Activated B cell treated with CpG ODN at 0.5 μM for 24 hours (primary cell): ENCODE data around the gene HBQ1. TPM values are rescaled to one million over a fixed set of nuclear protein-coding genes. Genes with fewer than 3 reads are reported as not detected.
A peak's percentile ranks its signal among the peaks of the same experiment; 100 is the strongest.
"Not testable (repeated sequence)": the region's sequence is repeated elsewhere in the genome, so short reads cannot be mapped to it uniquely, and the experiment has no call there.

ENCODE experiments used
- ATAC-seq: fragments of 200-7000 bp; cut with Tn5 transposase; one replicate; pipeline ENCODE4 v1.10.0; 2021; ENCODE audit warnings: low read depth, mild to moderate bottlenecking, moderate library complexity
- CTCF ChIA-PET: fragments of 350-600 bp; sonication (Branson Sonifier 250); formaldehyde crosslinking; loops from one replicate; lab custom pipeline; 2021; ENCODE audit warnings: antibody characterized with exemption; lab: Charles Lee
- POLR2A ChIA-PET: fragments of 350-600 bp; sonication (Branson Sonifier 250); formaldehyde crosslinking; loops from one replicate; lab custom pipeline; 2021; ENCODE audit warnings: antibody characterized with exemption; lab: Charles Lee
- DNase-seq: peaks from one replicate; pipeline ENCODE4 v3.0.0; 2022
- H3K27ac Mint-ChIP-seq: one replicate; pipeline ENCODE4 v1.8.0; 2020; ENCODE audit warnings: mixed read lengths
- H3K27me3 Mint-ChIP-seq: one replicate; pipeline ENCODE4 v1.8.0; 2021; ENCODE audit warnings: mixed read lengths
- H3K36me3 Mint-ChIP-seq: one replicate; pipeline ENCODE4 v1.8.0; 2021; ENCODE audit warnings: low read depth, mixed read lengths
- H3K4me1 Mint-ChIP-seq: one replicate; pipeline ENCODE4 v1.8.0; 2021; ENCODE audit warnings: mixed read lengths
- H3K4me3 Mint-ChIP-seq: one replicate; pipeline ENCODE4 v1.8.0; 2020; ENCODE audit warnings: mild to moderate bottlenecking, mixed read lengths
- H3K9me3 Mint-ChIP-seq: one replicate; pipeline ENCODE4 v1.8.0; 2020; ENCODE audit warnings: mixed read lengths
- intact Hi-C: fragments of 100-400 bp; cut with micrococcal nuclease; formaldehyde crosslinking; loops from one replicate; pipeline ENCODE4 v1.15.1; 2024
- total RNA-seq: library from RNA; stranded (reverse); gene quantifications from 2 replicates; pipeline ENCODE4 v1.2.3, GENCODE V29; 2022
- TF ChIP-seq, protein P1 (sequence below): fragments of 200-600 bp; IDR thresholded peaks from one replicate; pipeline ENCODE4 v1.8.0; 2022; ENCODE audit warnings: antibody characterized with exemption, mild to moderate bottlenecking

The HBQ1 gene
- total RNA-seq, 1 donor from 2014 or later = not detected

DNA sequence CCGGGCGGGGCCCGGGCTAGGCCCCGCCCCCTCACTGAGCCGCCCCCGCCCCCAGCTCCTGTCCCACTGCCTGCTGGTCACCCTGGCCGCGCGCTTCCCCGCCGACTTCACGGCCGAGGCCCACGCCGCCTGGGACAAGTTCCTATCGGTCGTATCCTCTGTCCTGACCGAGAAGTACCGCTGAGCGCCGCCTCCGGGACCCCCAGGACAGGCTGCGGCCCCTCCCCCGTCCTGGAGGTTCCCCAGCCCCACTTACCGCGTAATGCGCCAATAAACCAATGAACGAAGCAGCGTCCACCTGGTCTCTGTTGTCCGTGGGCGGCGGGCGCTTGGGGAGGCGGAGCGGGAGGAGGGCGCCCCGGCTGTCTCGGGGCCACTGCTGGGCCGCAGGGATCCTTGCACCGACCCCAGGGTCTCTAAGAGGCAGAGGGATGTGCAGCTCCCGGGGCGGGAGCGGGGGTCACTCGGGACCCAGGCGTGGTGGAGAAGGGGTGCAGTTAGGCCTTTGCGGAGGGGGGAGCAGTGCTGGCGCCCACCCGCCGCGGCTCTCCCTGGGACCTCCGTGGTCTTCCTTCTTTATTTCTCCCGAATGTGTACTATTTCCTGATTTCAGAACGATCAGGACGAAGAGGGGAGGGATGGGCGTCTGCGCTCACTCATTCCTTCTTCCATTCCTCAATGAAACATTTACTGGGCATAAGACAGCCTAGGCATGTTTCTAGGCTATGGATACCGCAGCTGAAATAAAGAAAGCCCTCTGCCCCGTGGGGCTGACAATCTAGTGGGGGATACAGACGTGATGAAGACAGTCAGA lies 25.8 kb upstream of the HBQ1 start:
- POLR2A ChIA-PET = no interaction called here
- H3K9me3 Mint-ChIP-seq = no peaks in the 10 kb centered on the region

DNA sequence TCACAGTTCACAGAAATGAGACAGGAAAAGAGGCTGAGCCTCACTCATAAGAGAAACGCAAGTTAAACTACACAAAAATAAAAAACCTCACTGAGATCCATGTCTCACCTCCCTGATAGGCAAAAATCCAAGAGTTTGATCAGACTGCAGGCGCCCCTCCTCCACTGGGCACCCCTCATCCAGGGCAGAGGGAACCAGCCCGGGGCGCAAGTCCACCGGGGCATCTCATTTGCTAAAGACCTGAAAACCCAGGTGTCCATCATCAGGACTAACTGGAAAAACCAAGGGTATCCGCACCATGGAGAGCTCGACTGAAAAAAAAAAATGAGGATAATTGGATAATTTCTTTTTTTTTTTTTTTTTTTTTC lies 25.2 kb upstream of the HBQ1 start:
- Mint-ChIP-seq H3K9me3 (no peaks in the 10 kb centered on the region), H3K36me3 (no peaks in the 10 kb centered on the region), H3K4me3 (peak overlapping the region; percentile 78), H3K4me1 (peaks cover 9% of the 10 kb centered on the region), H3K27ac (no peak overlapping the region), H3K27me3 (peaks cover 31% of the 10 kb centered on the region)
- ChIA-PET CTCF (no interaction called here), POLR2A (no interaction called here)
- DNase-seq = no peak
- intact Hi-C loops = no loop called here
- TF ChIP-seq, protein P1, sequence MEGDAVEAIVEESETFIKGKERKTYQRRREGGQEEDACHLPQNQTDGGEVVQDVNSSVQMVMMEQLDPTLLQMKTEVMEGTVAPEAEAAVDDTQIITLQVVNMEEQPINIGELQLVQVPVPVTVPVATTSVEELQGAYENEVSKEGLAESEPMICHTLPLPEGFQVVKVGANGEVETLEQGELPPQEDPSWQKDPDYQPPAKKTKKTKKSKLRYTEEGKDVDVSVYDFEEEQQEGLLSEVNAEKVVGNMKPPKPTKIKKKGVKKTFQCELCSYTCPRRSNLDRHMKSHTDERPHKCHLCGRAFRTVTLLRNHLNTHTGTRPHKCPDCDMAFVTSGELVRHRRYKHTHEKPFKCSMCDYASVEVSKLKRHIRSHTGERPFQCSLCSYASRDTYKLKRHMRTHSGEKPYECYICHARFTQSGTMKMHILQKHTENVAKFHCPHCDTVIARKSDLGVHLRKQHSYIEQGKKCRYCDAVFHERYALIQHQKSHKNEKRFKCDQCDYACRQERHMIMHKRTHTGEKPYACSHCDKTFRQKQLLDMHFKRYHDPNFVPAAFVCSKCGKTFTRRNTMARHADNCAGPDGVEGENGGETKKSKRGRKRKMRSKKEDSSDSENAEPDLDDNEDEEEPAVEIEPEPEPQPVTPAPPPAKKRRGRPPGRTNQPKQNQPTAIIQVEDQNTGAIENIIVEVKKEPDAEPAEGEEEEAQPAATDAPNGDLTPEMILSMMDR = no peak
- no peak for ATAC-seq

More for the DNA sequence above, 25.8 kb upstream of the HBQ1 start:
- Mint-ChIP-seq H3K27me3 (peaks cover 35% of the 10 kb centered on the region), H3K4me3 (peak overlapping the region; percentile 78), H3K36me3 (no peaks in the 10 kb centered on the region), H3K4me1 (peaks cover 9% of the 10 kb centered on the region), H3K27ac (no peak overlapping the region)
- intact Hi-C loops = no loop called here
- TF ChIP-seq, protein P1 = no peak
- CTCF ChIA-PET = no interaction called here
- DNase-seq = peak; percentile 31
- peak; percentile 57 for ATAC-seq

DNA sequence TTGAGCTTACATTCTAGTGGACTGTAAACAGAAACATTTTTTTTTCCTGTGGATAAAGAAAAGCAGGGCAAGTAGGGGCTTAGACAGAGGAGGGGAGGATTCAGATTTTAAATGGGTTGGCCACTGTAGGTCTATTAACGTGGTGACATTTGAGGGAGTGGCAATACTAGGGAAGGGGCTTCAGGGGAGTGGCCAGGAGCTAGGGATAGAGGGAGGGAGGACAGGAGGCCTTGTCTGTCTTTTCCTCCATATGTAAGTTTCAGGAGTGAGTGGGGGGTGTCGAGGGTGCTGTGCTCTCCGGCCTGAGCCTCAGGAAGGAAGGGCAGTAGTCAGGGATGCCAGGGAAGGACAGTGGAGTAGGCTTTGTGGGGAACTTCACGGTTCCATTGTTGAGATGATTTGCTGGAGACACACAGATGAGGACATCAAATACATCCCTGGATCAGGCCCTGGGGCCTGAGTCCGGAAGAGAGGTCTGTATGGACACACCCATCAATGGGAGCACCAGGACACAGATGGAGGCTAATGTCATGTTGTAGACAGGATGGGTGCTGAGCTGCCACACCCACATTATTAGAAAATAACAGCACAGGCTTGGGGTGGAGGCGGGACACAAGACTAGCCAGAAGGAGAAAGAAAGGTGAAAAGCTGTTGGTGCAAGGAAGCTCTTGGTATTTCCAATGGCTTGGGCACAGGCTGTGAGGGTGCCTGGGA lies 21.0 kb upstream of the HBQ1 start:
- no peaks in the 10 kb centered on the region for H3K9me3 Mint-ChIP-seq
- DNase-seq (no peak), ATAC-seq (no peak)
- POLR2A ChIA-PET = interaction anchor here (0.6 kb wide), 1 partner anchor 17 kb away, joined by 3 read pairs; no protein-coding TSS in a partner anchor
- H3K27ac Mint-ChIP-seq = no peak overlapping the region
- intact Hi-C loops = no loop called here
- H3K27me3 Mint-ChIP-seq = peaks cover 35% of the 10 kb centered on the region
- CTCF ChIA-PET = no interaction called here
- H3K36me3 Mint-ChIP-seq = no peaks in the 10 kb centered on the region
- H3K4me3 Mint-ChIP-seq = no peak overlapping the region
- peaks cover 8% of the 10 kb centered on the region for H3K4me1 Mint-ChIP-seq
- TF ChIP-seq, protein P1 = no peak

DNA sequence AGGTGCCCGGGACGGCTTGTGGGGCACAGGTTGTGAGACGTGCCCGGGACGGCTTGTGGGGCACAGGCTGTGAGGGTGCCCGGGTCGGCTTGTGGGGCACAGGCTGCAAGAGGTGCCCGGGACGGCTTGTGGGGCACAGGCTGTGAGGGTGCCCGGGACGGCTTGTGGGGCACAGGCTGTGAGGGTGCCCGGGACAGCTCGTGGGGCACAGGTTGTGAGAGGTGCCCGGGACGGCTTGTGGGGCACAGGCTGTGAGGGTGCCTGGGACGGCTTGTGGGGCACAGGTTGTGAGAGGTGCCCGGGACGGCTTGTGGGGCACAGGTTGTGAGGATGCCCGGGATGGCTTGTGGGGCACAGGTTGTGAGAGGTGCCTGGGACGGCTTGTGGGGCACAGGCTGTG lies 20.0 kb upstream of the HBQ1 start:
- ATAC-seq, H3K9me3 Mint-ChIP-seq, H3K4me1 Mint-ChIP-seq, H3K4me3 Mint-ChIP-seq, intact Hi-C loops, POLR2A ChIA-PET, CTCF ChIA-PET, H3K36me3 Mint-ChIP-seq, H3K27ac Mint-ChIP-seq, DNase-seq: not testable (repeated sequence)
- peaks cover 29% of the 10 kb centered on the region for H3K27me3 Mint-ChIP-seq

DNA sequence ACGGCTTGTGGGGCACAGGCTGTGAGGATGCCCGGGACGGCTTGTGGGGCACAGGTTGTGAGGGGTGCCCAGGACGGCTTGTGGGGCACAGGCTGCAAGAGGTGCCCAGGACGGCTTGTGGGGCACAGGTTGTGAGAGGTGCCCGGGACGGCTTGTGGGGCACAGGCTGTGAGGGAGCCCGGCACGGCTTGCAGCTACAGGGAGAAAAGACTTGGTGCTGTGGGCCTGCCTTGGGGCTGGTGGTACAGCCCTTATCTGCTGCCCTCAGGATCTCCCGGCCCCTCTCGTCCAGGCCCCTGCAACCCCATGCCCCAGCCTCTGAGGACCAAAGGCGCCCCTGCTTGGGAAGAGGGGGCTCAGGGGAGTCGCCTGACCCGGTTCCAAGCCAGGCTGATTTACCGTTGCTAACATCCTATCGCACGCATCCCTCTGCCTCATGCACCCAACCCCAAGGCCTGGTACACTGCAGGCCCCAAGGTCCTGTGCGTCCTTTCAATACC lies 19.5 kb upstream of the HBQ1 start:
- TF ChIP-seq, protein P1 = no peak
- ChIA-PET CTCF (interaction anchor here (1.0 kb wide), 1 partner anchor 43 kb away, joined by 3 read pairs; no protein-coding TSS in a partner anchor), POLR2A (no interaction called here)
- Mint-ChIP-seq H3K9me3 (no peaks in the 10 kb centered on the region), H3K4me3 (no peak overlapping the region), H3K4me1 (peaks cover 8% of the 10 kb centered on the region), H3K27me3 (peaks cover 27% of the 10 kb centered on the region), H3K27ac (no peak overlapping the region), H3K36me3 (no peaks in the 10 kb centered on the region)
- intact Hi-C loops = no loop called here
- no peak for ATAC-seq
- DNase-seq = no peak
